Fibroblast of pulmonary artery (primary cell): ENCODE measurements around the gene NAT10.
"Not testable (repeated sequence)": the region's sequence is repeated elsewhere in the genome, so short reads cannot be mapped to it uniquely, and the experiment has no call there.

Experiments
- DNase-seq: peaks from one replicate; pipeline ENCODE4 v3.0.0-alpha.2; 2010; ENCODE audit warnings: low read depth
- H3K4me3 ChIP-seq: replicated peaks from 2 replicates; pipeline ENCODE4 v1.5.1; 2011; ENCODE audit warnings: low read depth, mild to moderate bottlenecking, control low read depth, low read length, moderate library complexity
- TF ChIP-seq, protein P1 (sequence below): IDR thresholded peaks from 2 replicates; pipeline ENCODE4 v1.5.1; 2011; ENCODE audit warnings: mild to moderate bottlenecking, control low read depth, low read length, inconsistent platforms; ENCODE audit errors: missing control alignments

NAT10 gene

DNA sequence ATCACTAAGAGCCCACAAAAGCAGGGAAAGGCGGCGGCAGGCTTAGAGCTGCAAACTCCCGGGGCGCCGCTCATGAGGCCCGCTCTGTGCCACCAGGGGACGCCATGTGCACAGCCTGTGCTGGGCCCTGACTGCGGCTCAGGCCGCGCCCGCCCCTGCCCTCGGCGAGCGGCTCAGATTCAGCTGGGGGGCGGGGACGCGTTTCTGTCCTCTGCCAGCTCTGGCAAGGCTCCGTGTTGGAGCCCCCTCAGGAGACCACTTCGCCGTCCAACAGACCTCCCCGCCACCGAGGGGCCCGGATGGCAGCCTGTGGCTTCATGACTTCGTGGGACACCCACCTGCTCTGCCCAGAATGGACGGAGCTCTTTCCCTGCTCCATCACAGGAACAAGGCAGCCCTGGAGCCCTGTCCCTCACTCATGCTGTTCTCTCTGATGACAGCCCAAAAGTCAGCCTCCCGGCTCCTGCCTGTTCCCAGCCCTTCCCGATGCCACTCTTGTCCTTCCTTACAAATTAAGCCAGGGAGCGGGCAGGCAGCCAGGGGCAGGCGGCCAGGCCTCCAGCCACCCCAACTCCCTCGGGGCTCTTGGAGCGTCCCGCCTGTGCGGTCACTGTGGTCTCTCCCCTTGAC is 69.1 kb downstream of the NAT10 start:
- H3K4me3 ChIP-seq, result peak overlapping the region; percentile 36
- DNase-seq, result peak; percentile 73
- TF ChIP-seq, protein P1, sequence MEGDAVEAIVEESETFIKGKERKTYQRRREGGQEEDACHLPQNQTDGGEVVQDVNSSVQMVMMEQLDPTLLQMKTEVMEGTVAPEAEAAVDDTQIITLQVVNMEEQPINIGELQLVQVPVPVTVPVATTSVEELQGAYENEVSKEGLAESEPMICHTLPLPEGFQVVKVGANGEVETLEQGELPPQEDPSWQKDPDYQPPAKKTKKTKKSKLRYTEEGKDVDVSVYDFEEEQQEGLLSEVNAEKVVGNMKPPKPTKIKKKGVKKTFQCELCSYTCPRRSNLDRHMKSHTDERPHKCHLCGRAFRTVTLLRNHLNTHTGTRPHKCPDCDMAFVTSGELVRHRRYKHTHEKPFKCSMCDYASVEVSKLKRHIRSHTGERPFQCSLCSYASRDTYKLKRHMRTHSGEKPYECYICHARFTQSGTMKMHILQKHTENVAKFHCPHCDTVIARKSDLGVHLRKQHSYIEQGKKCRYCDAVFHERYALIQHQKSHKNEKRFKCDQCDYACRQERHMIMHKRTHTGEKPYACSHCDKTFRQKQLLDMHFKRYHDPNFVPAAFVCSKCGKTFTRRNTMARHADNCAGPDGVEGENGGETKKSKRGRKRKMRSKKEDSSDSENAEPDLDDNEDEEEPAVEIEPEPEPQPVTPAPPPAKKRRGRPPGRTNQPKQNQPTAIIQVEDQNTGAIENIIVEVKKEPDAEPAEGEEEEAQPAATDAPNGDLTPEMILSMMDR, result peak; percentile 84

DNA sequence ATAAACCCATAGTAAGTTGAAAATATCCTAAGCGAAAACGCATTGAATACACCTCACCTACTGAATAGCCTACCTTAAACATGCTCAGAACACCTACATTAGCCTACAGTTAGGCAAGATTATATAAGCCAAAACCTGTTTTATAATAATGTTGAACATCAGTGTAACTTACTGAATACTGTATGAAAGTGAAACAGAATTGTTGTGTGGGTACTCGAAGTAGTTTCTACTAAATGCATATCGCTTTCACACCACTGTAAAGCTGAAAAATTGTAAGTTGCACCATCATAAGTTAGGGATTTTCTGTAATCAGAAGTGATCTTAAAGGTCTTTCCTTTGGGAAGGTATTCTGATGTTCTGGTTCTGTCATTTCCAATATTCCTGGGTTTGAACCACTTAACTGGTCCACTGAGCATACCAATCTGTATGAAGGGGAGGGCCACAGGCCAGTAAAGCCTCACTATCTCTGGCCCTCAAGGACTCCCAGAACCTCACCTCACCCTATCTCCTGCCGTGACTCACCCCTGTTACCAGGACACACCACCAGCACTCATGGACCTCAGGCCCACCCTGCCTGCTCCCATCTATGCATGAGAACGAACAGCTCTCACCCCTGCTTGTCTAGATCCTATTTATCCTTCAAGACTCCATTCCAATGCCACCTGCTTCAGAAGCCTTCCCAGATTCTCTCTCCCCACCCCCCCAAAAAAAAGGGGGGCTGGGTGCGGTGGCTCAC is 70.0 kb downstream of the NAT10 start:
- TF ChIP-seq, protein P1, result no peak
- no peak for DNase-seq
- H3K4me3 ChIP-seq, result no peak overlapping the region

DNA sequence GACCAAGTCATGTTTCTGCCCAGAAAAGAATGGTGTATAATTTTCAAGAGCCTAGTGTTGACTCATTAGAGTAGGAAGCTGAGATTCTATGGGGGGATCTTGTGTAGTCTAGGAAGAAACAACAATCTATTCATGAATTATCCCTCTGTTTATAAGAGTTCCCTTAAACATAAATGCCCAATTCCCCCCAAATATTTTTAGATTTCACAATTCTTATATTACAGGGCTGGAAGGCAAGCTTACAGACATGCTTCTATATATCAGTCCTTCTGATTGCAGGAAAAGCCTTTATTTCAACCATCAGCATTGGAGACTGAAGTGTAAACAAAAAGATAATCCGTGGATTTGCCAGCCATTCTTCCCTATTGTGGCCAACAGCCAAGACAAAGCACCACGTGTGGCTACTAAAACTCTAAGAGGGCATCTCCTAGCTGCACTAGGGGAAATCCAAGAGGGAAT is 71.4 kb downstream of the NAT10 start:
- H3K4me3 ChIP-seq, result no peak overlapping the region

DNA sequence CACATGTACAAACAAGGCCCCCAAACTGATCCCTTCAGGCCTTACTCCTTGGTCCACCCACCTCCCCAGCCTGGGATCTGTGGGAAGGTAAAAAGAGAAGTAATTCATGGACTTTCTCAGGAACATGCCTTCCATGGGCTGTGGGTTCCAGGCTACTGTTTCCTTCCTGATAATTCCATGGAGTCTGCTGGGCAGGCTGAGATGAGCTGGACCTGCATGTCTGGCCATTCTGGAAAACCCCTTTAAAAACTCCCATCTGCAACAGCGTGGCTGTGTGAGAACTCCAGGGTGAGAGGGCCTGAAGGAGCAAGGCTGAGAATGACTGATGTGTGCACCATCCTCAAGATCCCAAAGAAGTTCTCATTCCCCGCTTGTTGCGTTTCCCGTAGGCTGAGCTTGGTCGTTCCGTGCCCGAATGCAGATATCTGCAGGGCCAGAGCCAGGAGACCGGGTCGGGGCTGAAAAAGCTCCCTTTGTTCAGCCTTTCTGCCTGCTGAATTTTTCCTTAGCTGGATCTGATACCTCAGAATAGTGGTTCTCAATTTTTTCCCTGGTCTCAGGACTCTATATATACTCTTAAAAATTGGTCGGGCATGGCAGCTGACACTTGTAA is 72.9 kb downstream of the NAT10 start:
- TF ChIP-seq, protein P1, result no peak
- no peak for DNase-seq
- H3K4me3 ChIP-seq, result no peak overlapping the region

More for the DNA sequence above, 71.4 kb downstream of the NAT10 start:
- TF ChIP-seq, protein P1, result no peak
- DNase-seq, result no peak

DNA sequence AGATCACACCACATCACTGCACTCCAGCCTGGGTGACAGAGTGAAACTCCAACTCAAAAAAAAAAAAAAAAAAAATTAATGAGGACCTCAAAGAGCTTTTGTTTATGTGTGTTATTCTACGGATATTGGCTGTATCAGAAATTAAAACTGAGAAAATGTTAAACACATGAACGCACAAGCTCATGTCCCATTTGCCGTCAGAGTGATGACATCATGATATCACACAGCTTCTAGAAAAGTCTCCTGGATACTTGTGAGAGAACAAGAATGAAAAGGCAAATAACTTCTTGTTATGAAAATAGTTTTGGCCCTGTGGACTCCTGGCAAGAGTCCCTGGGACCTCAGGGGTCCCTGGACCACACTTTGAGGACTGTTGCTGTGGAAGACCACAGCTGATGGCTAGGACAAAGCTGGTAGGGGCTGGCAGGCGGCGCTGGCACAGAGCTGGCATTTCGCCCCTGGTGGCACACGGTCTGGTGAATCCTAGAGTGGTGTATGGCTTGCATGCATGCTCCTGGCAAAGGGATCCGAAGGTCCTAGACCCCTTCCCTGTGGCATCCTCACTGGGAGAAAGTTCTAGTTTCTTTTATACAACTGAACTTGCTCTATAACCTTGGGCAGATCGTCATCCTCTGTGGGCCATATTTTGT is 73.7 kb downstream of the NAT10 start:
- TF ChIP-seq, protein P1, result no peak
- DNase-seq, result no peak
- H3K4me3 ChIP-seq, result no peak overlapping the region

DNA sequence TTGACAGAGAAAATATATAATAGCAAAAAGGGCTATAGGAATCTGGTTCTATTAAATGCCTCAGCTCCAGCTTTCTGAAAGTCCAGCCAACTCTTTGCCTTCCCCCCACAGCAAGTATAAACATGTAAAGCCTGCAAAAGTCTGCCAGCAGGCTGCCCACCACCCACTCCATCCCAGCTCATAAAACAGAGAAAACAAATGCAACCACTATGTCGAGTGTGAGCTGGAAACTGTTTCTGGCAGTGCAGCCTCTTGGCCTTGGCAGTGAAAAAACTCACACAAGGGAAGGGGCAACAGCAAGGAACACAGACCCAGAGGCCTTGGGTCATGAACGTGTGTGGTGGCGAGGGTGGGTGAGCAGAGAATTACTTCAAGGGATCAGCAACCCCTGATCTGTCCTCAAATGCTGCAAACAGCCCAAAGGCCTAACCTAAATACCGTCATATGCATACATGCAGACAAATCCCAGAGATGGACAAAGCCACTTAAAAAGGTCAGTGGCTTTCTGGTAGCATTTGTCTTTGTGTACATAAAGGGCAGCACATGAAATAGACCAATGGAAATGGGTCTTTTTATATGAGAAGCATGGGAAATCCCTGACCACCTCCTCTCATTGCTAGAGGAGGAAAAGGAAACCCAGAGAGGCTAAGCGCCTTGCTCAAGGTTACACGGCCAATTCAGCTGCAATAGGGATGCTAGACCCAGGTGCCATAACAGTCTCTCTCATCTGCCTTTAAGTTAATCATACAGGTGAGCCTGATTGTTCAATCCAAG is 74.8 kb downstream of the NAT10 start:
- TF ChIP-seq, protein P1, result no peak
- H3K4me3 ChIP-seq, result no peak overlapping the region
- DNase-seq, result no peak

DNA sequence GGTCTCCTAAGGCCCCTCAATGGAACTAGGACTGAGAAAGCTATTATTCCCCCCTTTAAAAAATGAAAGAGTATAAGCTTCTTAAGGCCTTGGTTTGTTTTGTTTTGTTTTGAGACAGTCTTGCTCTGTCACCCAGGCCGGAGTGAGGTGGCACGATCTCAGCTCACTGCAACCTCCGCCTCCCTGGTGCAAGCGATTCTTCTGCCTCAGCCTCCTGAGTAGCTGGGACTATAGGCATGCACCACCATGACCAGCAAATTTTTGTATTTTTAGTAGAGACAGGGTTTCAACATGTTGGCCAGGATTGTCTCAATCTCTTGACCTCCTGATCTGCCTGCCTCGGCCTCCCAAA is 75.4 kb downstream of the NAT10 start:
- not testable (repeated sequence) for DNase-seq, H3K4me3 ChIP-seq
